OCI-LY7 (cell line): ENCODE measurements around the gene ELAVL3.

ENCODE experiments used
- EZH2phosphoT487 ChIP-seq: fragments of 200-600 bp; sonication (generic); IDR thresholded peaks from 2 replicates; pipeline ENCODE4 v1.6.1; 2018; ENCODE audit warnings: low read depth, borderline replicate concordance, mild to moderate bottlenecking, mixed run types, antibody characterized with exemption, low read length, moderate library complexity, mixed read lengths
- TF ChIP-seq, protein P1 (sequence below): fragments of 200-600 bp; sonication (generic); conservative IDR thresholded peaks from 2 replicates; pipeline ENCODE4 v1.5.1; 2014; ENCODE audit warnings: mild to moderate bottlenecking, antibody characterized with exemption, low read length, moderate library complexity, mixed read lengths

DNA sequence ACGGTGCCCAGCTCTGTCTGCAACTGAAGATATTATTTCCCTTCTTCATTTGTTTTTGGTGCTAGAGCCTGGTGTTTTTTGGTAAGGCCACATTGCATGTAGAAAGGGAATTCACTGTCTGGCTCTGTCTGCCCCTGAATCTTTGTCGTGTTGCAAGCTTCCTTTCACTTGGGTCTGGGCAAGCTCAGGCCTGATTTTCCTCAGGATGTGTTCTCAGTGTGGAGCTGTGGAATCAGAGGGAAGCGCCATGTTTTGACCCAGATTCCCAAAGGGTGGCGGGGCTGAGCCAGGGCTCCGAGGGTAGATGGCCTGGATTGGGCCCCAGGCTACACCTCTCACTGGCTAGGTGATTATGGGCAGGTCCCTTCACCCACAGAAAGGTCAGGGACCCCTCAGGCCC lies 36.8 kb downstream of the ELAVL3 start:
- TF ChIP-seq, protein P1, sequence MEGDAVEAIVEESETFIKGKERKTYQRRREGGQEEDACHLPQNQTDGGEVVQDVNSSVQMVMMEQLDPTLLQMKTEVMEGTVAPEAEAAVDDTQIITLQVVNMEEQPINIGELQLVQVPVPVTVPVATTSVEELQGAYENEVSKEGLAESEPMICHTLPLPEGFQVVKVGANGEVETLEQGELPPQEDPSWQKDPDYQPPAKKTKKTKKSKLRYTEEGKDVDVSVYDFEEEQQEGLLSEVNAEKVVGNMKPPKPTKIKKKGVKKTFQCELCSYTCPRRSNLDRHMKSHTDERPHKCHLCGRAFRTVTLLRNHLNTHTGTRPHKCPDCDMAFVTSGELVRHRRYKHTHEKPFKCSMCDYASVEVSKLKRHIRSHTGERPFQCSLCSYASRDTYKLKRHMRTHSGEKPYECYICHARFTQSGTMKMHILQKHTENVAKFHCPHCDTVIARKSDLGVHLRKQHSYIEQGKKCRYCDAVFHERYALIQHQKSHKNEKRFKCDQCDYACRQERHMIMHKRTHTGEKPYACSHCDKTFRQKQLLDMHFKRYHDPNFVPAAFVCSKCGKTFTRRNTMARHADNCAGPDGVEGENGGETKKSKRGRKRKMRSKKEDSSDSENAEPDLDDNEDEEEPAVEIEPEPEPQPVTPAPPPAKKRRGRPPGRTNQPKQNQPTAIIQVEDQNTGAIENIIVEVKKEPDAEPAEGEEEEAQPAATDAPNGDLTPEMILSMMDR: no peak
- TF ChIP-seq EZH2phosphoT487: no peak
